ENCODE measurements around the gene FAM98B.

Gene FAM98B

DNA sequence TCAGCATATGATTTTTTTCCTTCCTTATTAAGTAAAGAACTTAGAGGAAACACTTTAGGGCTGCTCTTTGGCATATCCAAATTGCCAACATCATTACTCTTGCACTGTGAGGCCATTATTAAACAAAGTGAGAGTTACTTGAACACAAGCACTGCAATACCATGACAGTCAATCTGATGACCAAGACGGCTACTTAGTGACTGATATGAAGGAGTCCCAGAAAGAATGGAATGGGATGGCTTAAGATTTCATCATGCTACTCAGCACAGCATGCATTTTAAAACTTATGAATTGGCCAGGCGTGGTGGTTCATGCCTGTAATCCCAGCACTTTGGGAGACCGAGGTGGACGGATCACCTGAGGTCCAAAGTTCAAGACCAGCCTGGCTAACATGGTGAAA lies 55.2 kb downstream of the FAM98B start:
- DNase-seq = no peak

DNA sequence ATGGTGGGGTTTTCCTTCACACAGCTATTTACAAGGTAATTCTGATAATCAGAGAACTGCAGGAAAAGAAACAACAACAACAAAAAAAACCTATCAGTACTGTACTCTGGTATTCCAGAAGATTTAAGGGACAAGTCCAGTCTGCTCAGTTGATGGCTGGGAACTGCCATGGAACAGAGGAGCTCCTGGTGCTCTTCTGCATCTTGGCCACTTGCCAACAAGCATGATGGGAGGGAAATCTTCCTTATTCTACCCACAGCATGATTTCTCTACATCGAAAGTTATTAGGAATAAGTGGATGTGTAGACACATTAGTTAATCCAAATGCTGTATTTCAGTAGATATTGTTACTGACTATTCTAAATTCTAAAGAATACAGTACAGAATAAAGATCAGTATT lies 59.0 kb downstream of the FAM98B start:
- DNase-seq = no peak

DNA sequence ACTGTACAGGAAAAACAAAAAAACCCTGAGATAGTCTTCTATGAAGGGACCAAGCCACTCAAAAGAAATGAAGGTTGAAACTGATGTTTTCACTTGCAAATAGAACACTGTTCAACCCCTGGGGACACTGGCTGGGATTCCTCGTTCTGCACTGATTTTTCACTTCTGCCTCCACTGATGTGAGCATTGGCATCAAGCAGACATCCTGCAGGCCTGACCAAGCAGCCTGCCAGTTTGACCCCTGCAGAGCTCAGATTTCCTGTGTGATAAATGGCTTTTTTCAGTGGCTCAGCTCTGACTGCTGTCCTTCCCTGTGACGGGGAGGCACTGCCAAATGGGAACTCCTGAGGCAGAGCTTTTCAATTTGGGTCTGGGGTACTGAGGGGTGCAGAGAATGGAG lies 60.7 kb downstream of the FAM98B start:
- DNase-seq = no peak

DNA sequence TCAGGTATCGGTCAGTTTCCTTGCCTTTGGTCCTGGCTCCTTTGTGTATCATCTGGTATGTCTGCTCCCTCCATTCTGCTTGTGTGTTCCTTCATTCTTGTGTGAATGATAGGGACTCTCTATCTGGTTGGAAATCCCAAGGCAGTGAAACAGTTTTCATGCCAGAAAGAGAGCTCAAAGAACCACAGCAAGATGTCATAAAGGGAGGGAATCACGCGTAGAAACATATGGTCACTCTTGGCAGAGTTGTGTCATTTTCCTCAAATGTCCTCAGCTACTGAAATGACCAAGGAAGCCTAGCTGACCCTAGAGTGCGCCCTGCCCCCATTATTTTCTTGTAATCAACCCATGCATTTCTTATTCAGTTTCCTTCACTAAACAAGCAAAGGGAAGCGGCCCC lies 62.7 kb downstream of the FAM98B start:
- DNase-seq = no peak

DNA sequence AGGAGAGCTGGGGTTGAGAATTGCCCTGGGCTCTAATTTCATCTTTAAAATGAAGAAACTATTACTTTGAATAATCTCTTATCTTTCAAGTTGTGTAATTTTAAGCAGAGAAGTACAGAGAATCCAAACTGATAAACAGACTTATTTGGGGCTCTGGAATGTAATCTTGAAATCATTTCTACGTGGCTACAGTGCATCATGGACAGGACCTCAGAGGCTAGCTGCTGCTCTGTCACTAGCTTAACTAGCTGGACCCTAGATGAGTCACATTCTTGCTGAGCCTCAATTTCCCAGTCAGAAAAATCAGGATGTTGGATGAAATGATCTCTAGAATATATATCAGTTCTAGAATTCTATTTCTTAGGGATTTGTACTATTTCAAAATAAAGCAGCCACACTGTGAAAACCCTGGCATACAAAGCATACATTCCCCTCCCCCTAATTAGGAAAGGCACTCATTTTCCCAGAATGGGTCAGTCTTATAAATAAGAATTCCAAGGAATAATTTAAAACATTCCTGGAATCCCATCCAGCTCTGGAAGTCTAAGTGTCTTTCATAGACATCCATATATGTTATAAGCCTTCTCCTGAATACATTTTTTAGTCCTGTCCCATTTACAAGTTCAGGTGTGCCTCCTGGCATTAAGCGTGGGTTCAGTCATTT lies 63.5 kb downstream of the FAM98B start:
- no peak for DNase-seq

DNA sequence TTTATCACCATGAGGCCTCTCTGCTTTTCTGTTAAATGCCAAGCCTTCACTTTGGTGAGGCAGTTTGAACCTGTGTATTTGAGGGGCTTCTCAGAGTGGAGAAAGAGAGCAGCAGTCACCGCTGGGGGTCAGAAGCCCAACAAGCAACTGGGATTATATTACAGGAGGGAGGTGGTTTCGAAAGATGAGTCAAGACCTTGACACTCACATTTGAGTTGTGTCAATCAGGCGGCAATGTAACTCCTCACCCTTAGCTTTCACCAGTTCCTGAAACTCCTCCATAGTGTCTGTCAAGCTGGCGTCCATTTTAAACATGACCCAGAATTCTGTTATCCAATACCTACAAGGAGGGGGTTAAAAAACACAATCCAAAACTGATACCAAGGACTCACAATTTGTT lies 64.2 kb downstream of the FAM98B start:
- DNase-seq = no peak

DNA sequence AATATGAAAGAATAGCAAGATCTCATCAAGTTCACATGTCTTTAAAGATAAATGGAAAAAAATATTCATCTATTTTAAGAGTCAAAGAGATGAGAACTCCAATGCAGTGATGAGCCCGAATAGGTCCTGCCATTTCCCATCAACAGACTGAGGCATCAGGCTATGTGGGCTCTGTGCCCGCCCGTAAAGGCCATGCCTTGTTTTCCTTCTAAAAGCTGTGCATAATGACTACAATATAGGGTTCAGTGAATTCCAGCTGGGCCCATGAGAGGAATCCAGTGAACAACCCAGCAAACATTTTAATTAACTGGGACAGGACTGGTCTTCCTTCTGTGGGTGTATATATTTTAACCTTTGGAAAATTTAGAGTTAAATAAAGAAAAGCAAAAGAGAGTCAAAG lies 66.1 kb downstream of the FAM98B start:
- no peak for DNase-seq

DNA sequence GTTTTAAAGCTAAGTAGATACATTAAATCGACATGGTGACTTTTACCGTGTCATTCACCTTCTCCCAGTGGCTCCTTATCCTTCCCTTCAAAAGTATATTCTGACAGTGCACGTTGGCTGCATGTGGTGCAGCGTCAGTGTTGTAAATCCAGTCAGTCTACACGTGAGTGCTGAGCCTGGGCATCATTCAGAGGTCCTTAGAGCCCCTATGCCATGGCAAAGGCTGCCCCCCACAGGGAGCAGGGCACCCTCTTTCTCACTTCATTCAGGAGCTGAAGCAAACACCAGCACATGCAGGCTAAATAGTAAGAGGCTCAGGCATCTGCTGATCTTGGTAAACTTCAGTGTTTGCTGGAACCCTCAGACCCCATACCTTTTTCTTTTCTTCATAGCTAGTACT lies 67.4 kb downstream of the FAM98B start:
- DNase-seq = no peak

DNA sequence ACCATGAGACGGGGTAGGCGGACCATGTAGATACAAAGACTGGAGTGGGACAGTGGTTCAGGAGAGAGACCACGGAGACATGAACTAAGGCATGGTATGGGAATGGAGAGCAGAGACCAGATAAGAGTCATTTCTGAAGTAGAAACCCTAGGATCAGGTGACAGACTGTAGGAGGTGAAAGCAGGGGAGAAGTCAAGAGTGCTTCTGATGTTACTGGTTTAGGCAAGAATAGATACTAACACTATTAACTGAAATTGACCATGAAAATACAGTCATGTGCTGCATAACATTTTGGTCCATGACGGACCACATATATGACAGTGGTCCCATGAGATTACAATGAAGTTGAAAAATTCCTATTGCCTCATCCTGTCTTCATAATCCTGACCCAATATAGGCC lies 69.0 kb downstream of the FAM98B start:
- no peak for DNase-seq

DNA sequence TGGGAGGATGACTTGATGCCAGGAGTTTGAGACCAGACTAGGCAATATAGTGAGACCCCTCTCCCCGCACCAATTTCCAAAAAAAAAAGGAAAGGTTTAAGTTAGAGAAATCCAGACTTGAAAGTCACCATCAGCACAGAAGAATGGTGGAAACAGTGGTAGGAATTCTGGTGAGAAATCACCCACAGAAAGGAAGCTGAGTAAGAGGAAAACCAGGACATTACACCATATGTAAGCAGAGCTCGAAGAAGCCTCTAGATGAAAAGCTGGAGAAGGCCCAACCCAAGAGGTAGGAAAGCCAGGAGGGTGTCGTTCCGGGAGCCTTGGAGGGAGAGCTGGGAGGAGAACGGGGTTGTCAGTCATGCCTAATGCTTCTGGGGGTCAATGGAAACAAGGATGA lies 70.2 kb downstream of the FAM98B start:
- no peak for DNase-seq

DNA sequence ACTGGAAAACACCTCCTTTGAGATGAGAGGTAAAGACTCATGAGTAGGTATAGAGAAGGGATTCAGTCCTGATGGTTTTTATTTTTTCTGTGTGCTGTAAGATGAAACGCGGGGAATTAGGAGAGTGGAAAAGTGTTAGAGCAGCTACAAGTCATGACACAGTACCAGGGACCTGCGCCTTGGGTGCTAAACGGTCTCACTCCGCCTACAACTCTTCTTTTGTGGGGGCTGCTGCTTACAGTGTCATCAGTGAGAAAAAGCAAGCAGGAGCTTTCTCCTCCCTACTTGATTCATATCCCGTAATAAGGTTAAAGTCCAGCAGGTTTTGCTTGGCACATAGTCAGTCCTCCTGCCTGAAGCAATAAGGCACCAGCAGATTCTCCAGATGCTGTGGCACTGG lies 71.6 kb downstream of the FAM98B start:
- DNase-seq = no peak

DNA sequence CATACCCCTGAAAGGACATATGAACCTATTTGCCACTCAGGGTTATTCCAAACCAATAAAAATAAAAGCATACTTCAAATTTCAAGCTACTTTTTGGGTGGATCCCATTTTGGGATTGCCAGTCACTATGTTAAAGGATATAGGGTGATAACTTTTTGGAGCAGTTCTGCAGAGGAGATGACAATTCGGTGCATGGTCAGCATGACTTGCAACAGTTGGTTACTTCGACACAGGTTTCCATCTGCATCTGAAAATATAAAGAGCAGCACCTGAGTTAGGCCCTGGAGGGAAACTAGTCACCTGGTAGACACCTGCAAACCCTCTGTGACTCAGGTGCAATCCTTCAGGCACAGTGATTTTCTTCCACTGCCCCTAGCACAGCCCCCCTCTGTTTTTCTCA lies 72.2 kb downstream of the FAM98B start:
- DNase-seq = no peak

DNA sequence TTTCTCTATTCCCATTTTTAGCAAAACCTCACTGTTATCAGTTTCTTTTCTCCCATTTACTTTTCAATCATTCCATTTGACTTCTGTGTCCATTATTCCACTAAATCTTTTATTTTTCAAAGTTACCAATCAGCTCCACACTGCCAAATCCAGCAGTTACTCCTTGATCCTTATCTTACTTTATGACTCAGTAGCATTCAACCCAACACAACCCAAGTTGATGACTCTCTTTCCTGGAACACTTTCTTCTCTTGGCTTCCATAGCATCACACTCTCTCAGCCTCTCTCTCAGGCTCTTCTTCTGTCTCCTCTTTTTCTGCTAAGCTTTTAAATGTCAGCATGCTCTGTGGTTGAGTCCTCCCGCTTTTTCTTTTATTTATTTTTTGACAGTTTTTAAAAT lies 74.4 kb downstream of the FAM98B start:
- no peak for DNase-seq

DNA sequence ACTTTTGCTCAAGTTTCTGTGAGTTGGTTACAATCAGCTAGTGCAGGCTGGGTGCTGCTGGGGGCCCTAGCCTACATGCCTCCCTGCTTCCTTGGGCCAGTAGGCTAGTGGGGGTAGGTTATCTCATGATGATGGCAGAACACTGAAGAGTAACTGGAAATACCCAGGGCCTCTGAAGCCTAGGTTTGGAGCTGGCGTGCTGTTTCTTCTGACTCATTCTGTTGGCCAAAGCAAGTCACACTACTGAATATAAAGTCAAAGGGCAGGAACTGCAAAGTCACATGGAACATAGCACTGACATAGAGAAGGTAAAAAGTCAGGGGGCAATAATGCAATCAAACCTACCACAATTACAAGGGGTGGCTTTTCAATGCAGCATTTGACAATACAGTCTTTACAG lies 76.2 kb downstream of the FAM98B start:
- DNase-seq = no peak

DNA sequence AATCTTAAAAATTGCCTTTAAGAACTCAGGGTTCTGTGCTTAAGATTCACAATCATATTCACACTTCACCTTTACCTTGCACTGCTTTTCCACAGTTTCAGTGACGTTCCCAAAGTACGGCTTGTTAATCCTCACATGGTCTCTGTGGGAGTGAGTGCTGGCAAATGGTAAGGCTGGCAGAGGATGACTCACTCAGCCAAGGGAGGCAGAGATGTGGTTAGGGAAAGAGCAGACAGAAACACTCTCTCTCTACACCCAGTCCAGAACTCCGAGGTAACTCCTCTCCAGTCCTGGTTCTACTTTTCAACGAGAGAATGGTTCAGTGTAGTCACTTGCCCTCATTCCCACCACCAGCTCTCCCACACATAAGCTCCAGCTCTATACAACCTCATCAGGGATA lies 77.6 kb downstream of the FAM98B start:
- DNase-seq = no peak

DNA sequence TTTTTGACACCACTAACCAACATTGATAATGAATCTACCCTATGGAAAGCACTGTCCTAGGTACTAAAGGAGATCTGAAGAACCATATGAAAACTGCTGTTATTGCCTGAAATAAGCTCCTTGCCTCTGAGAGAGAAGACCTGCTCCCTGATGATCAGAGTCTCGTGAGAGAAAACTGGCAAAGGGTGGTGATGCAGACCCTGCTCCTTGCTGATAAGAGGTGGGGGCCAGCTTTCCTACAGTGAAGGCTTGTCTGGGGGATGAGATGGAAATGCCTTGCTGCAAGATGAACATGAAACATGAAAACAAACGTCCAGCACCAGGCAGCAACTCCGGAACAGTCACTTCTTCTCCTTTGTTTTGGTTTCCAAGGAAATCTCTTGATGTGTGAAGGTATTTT lies 78.8 kb downstream of the FAM98B start:
- DNase-seq = no peak

DNA sequence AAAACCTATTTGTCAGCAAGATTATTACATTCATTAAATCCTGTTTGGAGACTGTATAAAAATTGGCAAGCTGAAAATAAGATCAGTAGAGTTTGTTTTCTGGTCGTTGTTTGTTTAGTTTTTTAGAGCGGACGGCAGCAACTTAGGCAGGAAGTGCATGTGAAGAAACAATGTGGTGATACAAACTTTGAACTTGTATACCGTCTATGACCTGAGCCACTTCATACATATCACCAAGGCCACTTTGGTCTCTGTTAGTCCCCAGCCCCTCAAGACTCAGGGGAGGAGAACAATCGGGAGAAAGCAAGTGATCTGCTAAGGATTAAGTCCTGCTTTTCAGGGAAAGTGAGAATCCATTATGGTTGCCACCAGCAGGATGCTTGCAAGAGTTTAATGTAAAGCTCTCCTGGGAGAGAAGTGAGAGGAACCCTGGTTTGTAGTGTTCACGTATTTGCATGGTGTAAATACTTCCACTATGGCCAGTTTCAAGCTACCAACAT lies 79.5 kb downstream of the FAM98B start:
- DNase-seq = no peak

DNA sequence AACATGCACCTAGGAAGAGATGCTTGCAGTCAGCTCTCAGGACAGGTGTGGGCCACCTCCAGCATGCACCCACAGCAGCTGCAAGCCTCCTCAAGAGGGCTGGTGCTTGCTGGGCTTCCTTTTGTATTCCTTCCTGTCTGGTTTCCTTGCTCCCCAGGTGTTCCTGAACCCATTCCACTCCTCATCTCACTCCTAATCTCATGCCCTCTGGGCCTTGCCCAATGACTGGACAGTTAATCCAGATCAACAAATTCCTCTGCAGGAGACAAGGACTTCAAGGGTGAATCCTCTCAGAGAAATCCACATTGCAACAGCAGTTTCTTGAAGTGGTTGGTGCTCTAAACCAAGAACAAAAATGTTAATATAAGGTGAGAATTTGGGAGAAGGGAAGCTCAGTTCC lies 80.0 kb downstream of the FAM98B start:
- no peak for DNase-seq

DNA sequence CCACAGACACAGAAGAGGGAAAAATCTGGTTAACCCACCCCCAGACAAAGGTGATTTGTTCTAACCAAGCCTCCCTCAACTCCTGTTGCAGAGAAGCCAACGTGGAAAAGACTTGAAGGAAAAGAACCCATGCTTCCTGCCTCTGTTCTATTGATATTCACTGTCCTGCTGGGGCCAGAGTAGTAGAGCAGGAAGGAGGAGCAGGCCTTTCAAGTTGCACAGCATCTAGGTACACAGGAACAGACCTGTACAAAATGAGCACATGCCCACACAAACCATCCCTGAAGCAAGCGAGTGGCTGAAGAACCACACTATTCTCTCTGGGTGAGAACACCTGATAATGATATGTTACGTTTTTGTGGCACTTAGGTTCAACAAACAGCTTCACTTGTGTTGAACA lies 80.8 kb downstream of the FAM98B start:
- DNase-seq = no peak

DNA sequence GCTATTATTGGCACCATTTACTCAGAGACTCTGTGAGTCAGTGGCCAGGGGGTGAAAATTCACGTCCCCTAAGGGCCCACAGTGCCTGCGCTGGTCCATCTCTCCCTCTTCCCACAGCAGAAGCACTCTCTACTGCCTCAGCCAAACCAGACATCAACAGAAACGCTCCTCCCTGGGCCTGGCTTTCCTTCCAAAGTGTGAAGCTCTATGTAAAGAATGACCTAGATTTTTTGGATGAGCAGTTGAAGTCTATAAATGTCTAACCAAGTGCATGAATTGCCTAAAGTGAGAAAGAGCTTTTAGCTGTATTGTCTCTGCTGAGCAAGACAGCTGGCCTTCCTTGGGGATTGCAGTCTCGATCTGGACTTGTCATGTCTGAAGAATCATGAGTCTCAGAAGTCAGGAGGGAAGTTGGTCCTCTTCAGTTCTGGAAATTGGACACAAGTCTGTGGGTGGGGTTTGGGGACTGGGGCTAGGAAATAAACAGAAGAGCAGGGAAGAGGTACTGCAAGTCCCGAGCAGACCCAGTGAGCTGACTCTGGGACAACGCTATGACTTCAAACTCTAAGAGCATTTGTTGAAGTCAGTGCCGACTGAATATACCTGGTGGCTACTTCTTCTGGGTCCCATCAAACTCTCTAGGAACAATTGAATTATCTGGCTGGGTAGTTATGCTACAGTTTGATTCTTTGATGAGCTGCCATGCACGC lies 81.7 kb downstream of the FAM98B start:
- DNase-seq = no peak

DNA sequence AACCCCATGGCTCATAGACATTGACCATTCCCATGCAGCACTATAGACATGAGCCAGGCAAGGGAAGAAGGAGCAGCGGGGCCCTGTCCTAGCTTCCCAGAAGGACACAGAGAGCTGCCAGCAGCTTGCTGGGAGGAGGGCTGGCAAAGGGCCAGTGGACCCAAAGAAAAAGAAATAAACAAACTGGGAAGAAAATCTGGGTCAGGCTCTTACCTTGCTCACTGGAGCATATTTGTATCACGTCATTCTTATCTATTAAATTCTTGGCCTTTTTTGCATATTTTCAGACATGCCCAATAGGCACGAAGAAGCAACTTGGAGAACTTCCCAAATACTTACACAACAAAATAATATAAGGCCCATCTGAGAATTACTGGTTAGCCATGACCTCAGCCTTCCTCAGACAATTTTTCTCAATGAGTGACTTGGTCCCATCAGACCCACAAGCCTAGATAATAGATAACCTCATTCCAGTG lies 82.3 kb downstream of the FAM98B start:
- DNase-seq = no peak
